Breast epithelium (tissue), 4 donors: ENCODE data around the gene PTCHD1. TPM values are rescaled to one million over a fixed set of nuclear protein-coding genes. Genes with fewer than 3 reads are reported as not detected.

Experiments
- DNase-seq, 2 donors: peaks; one replicate each; pipeline ENCODE4 v3.0.0-alpha.2; 2019; ENCODE audit warnings: low spot score in 2 of 2
- H3K27ac ChIP-seq, 2 donors: fragments of 200-600 bp; sonication (generic) in 1 of 2; one replicate each; pipeline ENCODE4 v1.5.1; 2016 to 2019; ENCODE audit warnings: mild to moderate bottlenecking in 1 of 2
- H3K27me3 ChIP-seq, 2 donors: fragments of 200-600 bp; sonication (generic) in 1 of 2; one replicate each; pipeline versions ENCODE4 v1.5.1 to v1.6.0; 2017 to 2019; ENCODE audit warnings: control low read depth in 1 of 2, mild to moderate bottlenecking in 1 of 2
- H3K36me3 ChIP-seq: fragments of 200-600 bp; one replicate; pipeline ENCODE4 v1.5.1; 2019
- H3K4me1 ChIP-seq, 2 donors: fragments of 200-600 bp; sonication (generic); one replicate each; pipeline ENCODE4 v1.5.1; 2016 to 2019; ENCODE audit warnings: control low read depth in 1 of 2
- H3K4me3 ChIP-seq, 3 donors: fragments of 200-600 bp; sonication (generic); 1 replicate in 2 of 3; 2 replicates in 1 of 3; pipeline ENCODE4 v1.5.1; 2016 to 2019; ENCODE audit warnings: mild to moderate bottlenecking in 3 of 3, moderate library complexity in 2 of 3
- H3K9me3 ChIP-seq, 2 donors: fragments of 200-600 bp; sonication (generic) in 1 of 2; one replicate each; pipeline ENCODE4 v1.5.1; 2016 to 2019; ENCODE audit warnings: control low read depth in 1 of 2
- POLR2A ChIP-seq: fragments of 450-650 bp; IDR thresholded peaks from one replicate; pipeline ENCODE4 v1.6.1; 2016; ENCODE audit warnings: antibody characterized with exemption, mild to moderate bottlenecking, moderate library complexity
- POLR2AphosphoS5 ChIP-seq, 3 donors: sonication (generic); formaldehyde crosslinking; IDR thresholded peaks; one replicate each; pipeline ENCODE4 v1.6.1; 2017; ENCODE audit warnings: antibody characterized with exemption in 3 of 3
- intact Hi-C: fragments of 100-400 bp; cut with DNase I; formaldehyde crosslinking; loops from one replicate; pipeline ENCODE4 v1.15.1; 2023; ENCODE audit warnings: low total_unique reads
- total RNA-seq, 3 donors: library from RNA; depleted of rRNA; stranded (reverse); fragments of >200 nt; gene quantifications; one replicate each; pipeline ENCODE4 v1.1.0, GENCODE V29; 2016
- TF ChIP-seq, protein P1 (sequence below), 3 donors: fragments of 450-650 bp; IDR thresholded peaks; one replicate each; pipeline ENCODE4 v1.5.1; 2016 to 2017; ENCODE audit warnings: antibody characterized with exemption in 3 of 3, mild to moderate bottlenecking in 3 of 3, moderate library complexity in 3 of 3

Gene PTCHD1
- total RNA-seq, 3 donors from 2014 or later = under 0.01 to 5.7 (median 1.3) TPM

GRCh38 chrX:23386726-23387125 lies 52.1 kb downstream of the PTCHD1 start:
- H3K27ac ChIP-seq = no peak overlapping the region

DNA sequence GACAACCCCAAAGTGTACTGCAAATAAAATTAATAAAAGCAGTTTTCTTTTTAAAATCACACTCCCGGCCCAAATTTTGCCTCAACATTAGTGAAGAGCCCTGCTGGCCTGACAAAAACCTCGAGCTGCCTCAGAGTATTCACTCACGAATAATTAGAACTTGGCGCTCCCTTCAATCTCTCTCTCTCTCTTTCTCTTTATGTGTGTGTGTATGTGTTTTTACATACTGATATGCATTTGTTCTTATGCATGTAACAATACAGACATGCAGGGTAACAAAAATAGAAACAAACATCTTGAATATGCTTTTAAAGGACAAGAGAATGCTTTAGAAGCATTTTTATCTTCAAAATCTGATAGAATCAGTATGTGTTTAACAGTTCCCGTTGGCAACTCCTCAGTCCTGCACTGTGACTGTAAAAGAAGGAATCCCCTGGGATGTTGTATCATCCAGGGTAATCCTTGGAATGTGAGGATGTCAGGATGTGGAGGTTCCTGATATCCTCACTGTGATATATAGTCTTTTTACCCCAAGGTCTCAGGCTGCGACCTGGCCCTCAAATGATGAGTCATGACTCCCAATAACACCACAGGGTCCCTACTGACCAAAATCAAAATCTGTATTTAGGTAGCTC lies 53.0 kb downstream of the PTCHD1 start:
- TF ChIP-seq POLR2A (no peak), POLR2AphosphoS5 (IDR thresholded peaks at IDR 0.05) (no peak)
- TF ChIP-seq, protein P1, sequence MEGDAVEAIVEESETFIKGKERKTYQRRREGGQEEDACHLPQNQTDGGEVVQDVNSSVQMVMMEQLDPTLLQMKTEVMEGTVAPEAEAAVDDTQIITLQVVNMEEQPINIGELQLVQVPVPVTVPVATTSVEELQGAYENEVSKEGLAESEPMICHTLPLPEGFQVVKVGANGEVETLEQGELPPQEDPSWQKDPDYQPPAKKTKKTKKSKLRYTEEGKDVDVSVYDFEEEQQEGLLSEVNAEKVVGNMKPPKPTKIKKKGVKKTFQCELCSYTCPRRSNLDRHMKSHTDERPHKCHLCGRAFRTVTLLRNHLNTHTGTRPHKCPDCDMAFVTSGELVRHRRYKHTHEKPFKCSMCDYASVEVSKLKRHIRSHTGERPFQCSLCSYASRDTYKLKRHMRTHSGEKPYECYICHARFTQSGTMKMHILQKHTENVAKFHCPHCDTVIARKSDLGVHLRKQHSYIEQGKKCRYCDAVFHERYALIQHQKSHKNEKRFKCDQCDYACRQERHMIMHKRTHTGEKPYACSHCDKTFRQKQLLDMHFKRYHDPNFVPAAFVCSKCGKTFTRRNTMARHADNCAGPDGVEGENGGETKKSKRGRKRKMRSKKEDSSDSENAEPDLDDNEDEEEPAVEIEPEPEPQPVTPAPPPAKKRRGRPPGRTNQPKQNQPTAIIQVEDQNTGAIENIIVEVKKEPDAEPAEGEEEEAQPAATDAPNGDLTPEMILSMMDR (IDR thresholded peaks at IDR 0.05) = no peak
- intact Hi-C loops = no loop called here
- no peak for DNase-seq
- Histone ChIP-seq H3K36me3 (no peaks in the 10 kb centered on the region), H3K9me3 (no peaks in the 10 kb centered on the region), H3K4me1 (no peaks in the 10 kb centered on the region), H3K27ac (no peak overlapping the region), H3K27me3 (peaks cover 0 to 11% of the 10 kb centered on the region in 2 donors), H3K4me3 (no peak overlapping the region)

More at GRCh38 chrX:23386726-23387125, 52.1 kb downstream of the PTCHD1 start:
- Histone ChIP-seq H3K4me1 (no peaks in the 10 kb centered on the region), H3K9me3 (no peaks in the 10 kb centered on the region), H3K27me3 (peaks cover 0 to 9% of the 10 kb centered on the region in 2 donors), H3K36me3 (no peaks in the 10 kb centered on the region), H3K4me3 (no peak overlapping the region)
- TF ChIP-seq POLR2AphosphoS5 (IDR thresholded peaks at IDR 0.05) (no peak), POLR2A (no peak)
- TF ChIP-seq, protein P1 (IDR thresholded peaks at IDR 0.05) = no peak
- no peak for DNase-seq
- intact Hi-C loops = no loop called here

DNA sequence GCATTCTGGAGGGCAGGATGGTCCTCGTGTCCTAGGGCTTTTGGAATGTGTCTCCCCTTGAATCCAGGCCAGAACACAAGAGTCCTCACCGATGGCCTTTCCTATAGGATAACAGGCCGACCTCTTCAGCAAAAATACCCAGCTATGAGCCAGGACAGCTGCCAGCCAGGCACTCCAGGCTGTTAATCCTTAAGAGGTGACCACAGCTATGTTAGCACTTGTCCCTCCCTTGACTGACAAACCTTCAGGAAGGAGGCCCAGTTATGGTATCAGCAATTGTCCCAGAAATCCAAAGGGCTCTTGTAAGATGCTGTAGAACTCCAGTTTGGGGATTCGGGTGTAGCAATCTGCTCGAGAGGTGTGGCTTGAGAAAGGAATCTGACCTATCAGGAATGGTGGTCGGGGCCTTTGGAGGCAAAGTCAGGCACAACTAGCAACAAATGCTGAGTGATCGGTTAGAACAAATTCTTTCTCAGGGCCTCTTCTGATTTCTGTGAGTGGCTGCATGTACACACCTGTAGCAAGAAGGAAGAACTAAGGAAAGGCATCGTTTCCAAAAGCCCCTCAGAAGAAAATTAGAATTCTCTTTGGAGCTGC lies 54.6 kb downstream of the PTCHD1 start:
- H3K9me3 ChIP-seq = no peaks in the 10 kb centered on the region
- intact Hi-C loops = no loop called here
- H3K4me3 ChIP-seq = no peak overlapping the region
- no peak for TF ChIP-seq POLR2AphosphoS5 (IDR thresholded peaks at IDR 0.05)
- TF ChIP-seq, protein P1 (IDR thresholded peaks at IDR 0.05) = no peak
- TF ChIP-seq POLR2A = no peak
- no peaks in the 10 kb centered on the region for H3K36me3 ChIP-seq
- H3K4me1 ChIP-seq = no peaks in the 10 kb centered on the region
- no peak overlapping the region for H3K27ac ChIP-seq
- no peak for DNase-seq
- peaks cover 0 to 20% of the 10 kb centered on the region in 2 donors for H3K27me3 ChIP-seq

- intact Hi-C loops = no loop called here
- DNase-seq = no peak
- Histone ChIP-seq H3K36me3 (no peaks in the 10 kb centered on the region), H3K27me3 (peaks cover 0 to 20% of the 10 kb centered on the region in 2 donors), H3K27ac (no peak overlapping the region), H3K9me3 (no peaks in the 10 kb centered on the region), H3K4me3 (no peak overlapping the region), H3K4me1 (no peaks in the 10 kb centered on the region)
- TF ChIP-seq, protein P1 (IDR thresholded peaks at IDR 0.05) = no peak
- TF ChIP-seq POLR2A = no peak
- no peak for TF ChIP-seq POLR2AphosphoS5 (IDR thresholded peaks at IDR 0.05)
Observed at GRCh38 chrX:23390979-23391378, 56.3 kb downstream of the PTCHD1 start.

- Histone ChIP-seq H3K27ac (no peak overlapping the region), H3K4me1 (no peaks in the 10 kb centered on the region), H3K9me3 (no peaks in the 10 kb centered on the region), H3K36me3 (no peaks in the 10 kb centered on the region), H3K27me3 (peaks cover 0 to 20% of the 10 kb centered on the region in 2 donors), H3K4me3 (no peak overlapping the region)
- no peak for TF ChIP-seq POLR2A
- TF ChIP-seq, protein P1 (IDR thresholded peaks at IDR 0.05) = no peak
- TF ChIP-seq POLR2AphosphoS5 (IDR thresholded peaks at IDR 0.05) = no peak
- no peak for DNase-seq
- intact Hi-C loops = no loop called here
Observed at GRCh38 chrX:23392195-23392594, 57.5 kb downstream of the PTCHD1 start.
